Measurements from ENCODE around the gene C3. TPM values are rescaled to one million over a fixed set of nuclear protein-coding genes. Genes with fewer than 3 reads are reported as not detected.

The C3 gene
- total RNA-seq, 4 donors from 2014 or later = 50.1 to 351 (median 194) TPM

DNA sequence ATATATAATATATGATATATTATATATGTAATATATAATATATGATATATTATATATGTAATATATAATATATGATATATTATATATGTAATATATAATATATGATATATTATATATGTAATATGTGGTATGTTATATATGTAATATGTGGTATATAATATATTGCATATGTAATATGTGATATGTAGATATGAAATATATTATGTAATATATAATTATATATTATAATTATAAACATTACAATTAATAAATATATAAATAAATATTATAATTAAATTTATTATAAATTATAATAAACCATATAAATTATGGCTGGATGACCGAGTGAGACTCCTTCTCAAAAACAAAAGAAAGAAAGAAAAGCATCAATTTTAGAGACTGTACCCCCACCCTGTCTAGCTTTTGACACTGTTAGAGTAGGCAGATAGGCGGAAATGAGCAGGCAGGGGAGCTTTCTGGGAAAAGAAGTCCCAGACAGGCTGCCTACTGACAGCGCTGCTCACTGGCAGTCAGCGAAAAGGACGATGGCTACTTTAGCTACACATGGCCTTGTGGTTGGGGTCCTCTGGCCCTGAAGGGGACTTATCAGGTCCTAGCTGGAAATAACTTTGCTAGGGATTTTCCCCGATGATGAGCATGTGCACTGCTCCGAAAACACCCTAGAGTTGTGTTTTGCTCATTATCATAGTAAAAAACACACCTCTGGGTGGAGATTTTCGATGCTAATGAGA, 19.7 kb downstream of the C3 start:
- Histone ChIP-seq H3K27me3 (no peaks in the 10 kb centered on the region), H3K4me1 (no peaks in the 10 kb centered on the region), H3K9me3 (no peaks in the 10 kb centered on the region), H3K27ac (no peak overlapping the region), H3K36me3 (no peaks in the 10 kb centered on the region), H3K4me3 (no peak overlapping the region)
- intact Hi-C loops (cut with DNase I; ENCODE audit: low total_unique reads) = no loop called here
- in situ Hi-C loops (cut with MboI; ENCODE audit: low pct_ligation_motif_present in 1 of 4, low pct_unique_long_range_greater_than_20kb in 1 of 4, low sequenced_read_pairs in 3 of 4) = loop anchor here in 1 of 4 donors (25.0 kb wide), 1 partner anchor 162 kb away; no protein-coding TSS in a partner anchor
- no peak for DNase-seq
- 89% methylated on average over 8 of the region's 8 CpGs; no CpG with 5 or more reads in 1 of the 2 donors for WGBS, 2 donors (ENCODE audit: low coverage in 1 of 2)
- TF ChIP-seq POLR2A (IDR thresholded peaks at IDR 0.05) (no peak), POLR2AphosphoS5 (IDR thresholded peaks at IDR 0.05) (no peak), EP300 (IDR thresholded peaks at IDR 0.05; ENCODE audit: low read depth) (no peak)
- TF ChIP-seq, protein P1, sequence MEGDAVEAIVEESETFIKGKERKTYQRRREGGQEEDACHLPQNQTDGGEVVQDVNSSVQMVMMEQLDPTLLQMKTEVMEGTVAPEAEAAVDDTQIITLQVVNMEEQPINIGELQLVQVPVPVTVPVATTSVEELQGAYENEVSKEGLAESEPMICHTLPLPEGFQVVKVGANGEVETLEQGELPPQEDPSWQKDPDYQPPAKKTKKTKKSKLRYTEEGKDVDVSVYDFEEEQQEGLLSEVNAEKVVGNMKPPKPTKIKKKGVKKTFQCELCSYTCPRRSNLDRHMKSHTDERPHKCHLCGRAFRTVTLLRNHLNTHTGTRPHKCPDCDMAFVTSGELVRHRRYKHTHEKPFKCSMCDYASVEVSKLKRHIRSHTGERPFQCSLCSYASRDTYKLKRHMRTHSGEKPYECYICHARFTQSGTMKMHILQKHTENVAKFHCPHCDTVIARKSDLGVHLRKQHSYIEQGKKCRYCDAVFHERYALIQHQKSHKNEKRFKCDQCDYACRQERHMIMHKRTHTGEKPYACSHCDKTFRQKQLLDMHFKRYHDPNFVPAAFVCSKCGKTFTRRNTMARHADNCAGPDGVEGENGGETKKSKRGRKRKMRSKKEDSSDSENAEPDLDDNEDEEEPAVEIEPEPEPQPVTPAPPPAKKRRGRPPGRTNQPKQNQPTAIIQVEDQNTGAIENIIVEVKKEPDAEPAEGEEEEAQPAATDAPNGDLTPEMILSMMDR (IDR thresholded peaks at IDR 0.05) = no peak

DNA sequence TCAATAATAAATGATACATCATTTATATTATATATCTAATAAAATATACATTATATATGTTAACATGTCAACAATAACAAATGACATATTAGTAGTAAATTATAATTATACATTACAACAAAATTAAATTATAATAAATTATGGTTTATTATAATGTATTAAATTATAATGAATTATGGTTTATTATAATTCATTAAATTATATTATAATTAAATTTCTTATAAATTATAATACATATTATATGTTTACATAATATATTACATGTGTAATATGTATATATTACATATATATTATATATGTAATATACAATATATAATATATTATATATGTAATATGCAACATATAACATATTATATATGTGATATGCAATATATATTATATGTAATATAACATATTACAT, 20.5 kb downstream of the C3 start:
- Histone ChIP-seq H3K36me3 (no peaks in the 10 kb centered on the region), H3K27ac (no peak overlapping the region), H3K4me1 (no peaks in the 10 kb centered on the region), H3K27me3 (no peaks in the 10 kb centered on the region), H3K9me3 (no peaks in the 10 kb centered on the region), H3K4me3 (no peak overlapping the region)
- DNase-seq = no peak
- in situ Hi-C loops (cut with MboI; ENCODE audit: low pct_ligation_motif_present in 1 of 4, low pct_unique_long_range_greater_than_20kb in 1 of 4, low sequenced_read_pairs in 3 of 4) (loop anchor here in 1 of 4 donors (25.0 kb wide), 1 partner anchor 162 kb away; no protein-coding TSS in a partner anchor), intact Hi-C loops (cut with DNase I; ENCODE audit: low total_unique reads) (no loop called here)
- no peak for TF ChIP-seq POLR2AphosphoS5 (IDR thresholded peaks at IDR 0.05)
- TF ChIP-seq, protein P1 (IDR thresholded peaks at IDR 0.05) = no peak
- TF ChIP-seq EP300 (IDR thresholded peaks at IDR 0.05; ENCODE audit: low read depth) = no peak
- no peak for TF ChIP-seq POLR2A (IDR thresholded peaks at IDR 0.05)

DNA sequence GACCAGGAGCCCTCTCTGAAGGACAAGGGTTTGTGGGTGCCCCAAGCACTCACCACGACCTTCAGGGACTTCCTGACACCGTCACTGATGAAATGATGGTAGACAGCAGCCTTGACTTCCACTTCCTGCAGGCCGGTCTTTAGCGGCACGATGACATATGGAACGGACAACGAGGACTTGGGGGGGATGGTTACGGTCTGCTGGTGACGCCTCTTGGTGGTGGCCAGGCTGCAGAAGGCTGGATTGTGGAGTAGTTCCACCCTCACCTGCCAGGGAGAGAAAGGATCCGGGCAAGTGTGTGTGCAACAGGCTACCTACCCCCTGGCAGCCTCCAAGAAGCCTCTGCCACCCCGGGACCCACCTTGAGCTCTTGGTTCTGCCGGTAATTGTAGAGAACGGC, 23.2 kb downstream of the C3 start:
- no peak overlapping the region for H3K27ac ChIP-seq
- TF ChIP-seq POLR2A (IDR thresholded peaks at IDR 0.05) (no peak), EP300 (IDR thresholded peaks at IDR 0.05; ENCODE audit: low read depth) (no peak), POLR2AphosphoS5 (IDR thresholded peaks at IDR 0.05) (no peak)
- TF ChIP-seq, protein P1 (IDR thresholded peaks at IDR 0.05) = no peak
- in situ Hi-C loops (cut with MboI; ENCODE audit: low pct_ligation_motif_present in 1 of 4, low pct_unique_long_range_greater_than_20kb in 1 of 4, low sequenced_read_pairs in 3 of 4) (no loop called here), intact Hi-C loops (cut with DNase I; ENCODE audit: low total_unique reads) (no loop called here)
- WGBS, 2 donors (ENCODE audit: low coverage in 1 of 2) = 66% methylated on average over 13 of the region's 13 CpGs; no CpG with 5 or more reads in 1 of the 2 donors
- H3K4me1 ChIP-seq = no peaks in the 10 kb centered on the region
- H3K4me3 ChIP-seq = no peak overlapping the region
- H3K27me3 ChIP-seq = no peaks in the 10 kb centered on the region
- no peaks in the 10 kb centered on the region for H3K36me3 ChIP-seq
- DNase-seq = no peak
- no peaks in the 10 kb centered on the region for H3K9me3 ChIP-seq

DNA sequence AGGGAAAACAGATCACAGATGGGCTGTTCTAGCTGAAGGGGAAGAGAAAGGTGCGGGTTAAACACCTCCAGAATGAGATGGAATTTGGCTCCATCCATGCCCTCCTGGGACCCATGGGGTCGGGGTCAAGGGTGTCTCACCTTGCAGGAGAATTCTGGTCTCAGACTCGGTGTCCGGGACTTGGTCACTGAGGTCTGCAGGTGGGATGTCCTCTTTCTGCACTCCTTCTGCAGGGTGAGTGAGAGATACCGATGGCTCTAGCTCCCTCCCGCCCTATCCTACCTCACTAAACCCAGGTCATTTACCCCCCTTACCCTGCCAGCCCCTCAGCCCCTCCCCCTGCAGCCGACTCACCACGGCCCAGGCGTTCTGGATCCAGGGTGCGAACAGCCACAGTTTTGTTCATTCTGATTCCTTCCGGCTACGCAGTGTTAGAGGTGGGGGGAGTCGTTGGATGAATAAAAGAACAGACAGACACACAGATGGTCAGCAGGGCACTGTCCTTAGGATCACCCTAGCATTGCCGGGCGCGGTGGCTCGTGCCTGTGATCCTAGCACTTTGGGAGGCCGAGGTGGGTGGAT, 24.1 kb downstream of the C3 start:
- Histone ChIP-seq H3K9me3 (no peaks in the 10 kb centered on the region), H3K27ac (no peak overlapping the region), H3K27me3 (no peaks in the 10 kb centered on the region), H3K4me1 (no peaks in the 10 kb centered on the region), H3K4me3 (no peak overlapping the region), H3K36me3 (no peaks in the 10 kb centered on the region)
- TF ChIP-seq POLR2AphosphoS5 (IDR thresholded peaks at IDR 0.05) = no peak
- no peak for TF ChIP-seq POLR2A (IDR thresholded peaks at IDR 0.05)
- no peak for TF ChIP-seq EP300 (IDR thresholded peaks at IDR 0.05; ENCODE audit: low read depth)
- TF ChIP-seq, protein P1 (IDR thresholded peaks at IDR 0.05) = no peak
- WGBS, 2 donors (ENCODE audit: low coverage in 1 of 2) = 89% methylated on average over 18 of the region's 18 CpGs; no CpG with 5 or more reads in 1 of the 2 donors
- no peak for DNase-seq
- intact Hi-C loops (cut with DNase I; ENCODE audit: low total_unique reads) (no loop called here), in situ Hi-C loops (cut with MboI; ENCODE audit: low pct_ligation_motif_present in 1 of 4, low pct_unique_long_range_greater_than_20kb in 1 of 4, low sequenced_read_pairs in 3 of 4) (no loop called here)

All from transverse colon (tissue), 4 donors.